Skeletal muscle cell (primary cell): ENCODE measurements around the gene JMJD1C.

Source experiments
- DNase-seq: peaks from one replicate; pipeline ENCODE4 v3.0.0-alpha.2; 2010; ENCODE audit warnings: low read depth
- H3K4me3 ChIP-seq: 2 replicates; pipeline ENCODE4 v1.5.1; 2011; ENCODE audit warnings: low read depth, mild to moderate bottlenecking, control low read depth, low read length, moderate library complexity

The JMJD1C gene

GRCh38 chr10:63210611-63211196, 255.1 kb downstream of the JMJD1C start:
- no peak for DNase-seq
- H3K4me3 ChIP-seq = no peak overlapping the region

GRCh38 chr10:63209705-63210104, 256.1 kb downstream of the JMJD1C start:
- DNase-seq = no peak
- no peak overlapping the region for H3K4me3 ChIP-seq

- DNase-seq = no peak
- H3K4me3 ChIP-seq = no peak overlapping the region
Observed at GRCh38 chr10:63208986-63209385, 256.8 kb downstream of the JMJD1C start.

GRCh38 chr10:63206997-63207811, 258.6 kb downstream of the JMJD1C start:
- DNase-seq = peak; percentile 70
- no peak overlapping the region for H3K4me3 ChIP-seq

- no peak for DNase-seq
- H3K4me3 ChIP-seq = no peak overlapping the region
Observed at GRCh38 chr10:63206576-63206975, 259.2 kb downstream of the JMJD1C start.

GRCh38 chr10:63205421-63205820, 260.4 kb downstream of the JMJD1C start:
- DNase-seq = no peak
- no peak overlapping the region for H3K4me3 ChIP-seq

- DNase-seq = no peak
- no peak overlapping the region for H3K4me3 ChIP-seq
Observed at GRCh38 chr10:63204667-63205391, 260.9 kb downstream of the JMJD1C start.

- no peak overlapping the region for H3K4me3 ChIP-seq
- DNase-seq = no peak
Observed at GRCh38 chr10:63201118-63201517, 264.7 kb downstream of the JMJD1C start.

- DNase-seq = no peak
- no peak overlapping the region for H3K4me3 ChIP-seq
Observed at GRCh38 chr10:63200431-63200830, 265.3 kb downstream of the JMJD1C start.

- no peak overlapping the region for H3K4me3 ChIP-seq
- no peak for DNase-seq
Observed at GRCh38 chr10:63199716-63200115, 266.1 kb downstream of the JMJD1C start.

GRCh38 chr10:63197344-63198092, 268.3 kb downstream of the JMJD1C start:
- DNase-seq = peak; percentile 76

GRCh38 chr10:63192826-63193225, 273.0 kb downstream of the JMJD1C start:
- no peak for DNase-seq
- H3K4me3 ChIP-seq = no peak overlapping the region

More at GRCh38 chr10:63197344-63198092, 268.3 kb downstream of the JMJD1C start:
- H3K4me3 ChIP-seq = no peak overlapping the region

- DNase-seq = no peak
- no peak overlapping the region for H3K4me3 ChIP-seq
Observed at GRCh38 chr10:63175534-63175933, 290.2 kb downstream of the JMJD1C start.

GRCh38 chr10:63173468-63174232, 292.1 kb downstream of the JMJD1C start:
- no peak overlapping the region for H3K4me3 ChIP-seq
- no peak for DNase-seq

GRCh38 chr10:63171926-63172325, 293.9 kb downstream of the JMJD1C start:
- H3K4me3 ChIP-seq = no peak overlapping the region
- no peak for DNase-seq

GRCh38 chr10:63171255-63171855, 294.4 kb downstream of the JMJD1C start:
- no peak for DNase-seq
- no peak overlapping the region for H3K4me3 ChIP-seq

- DNase-seq = no peak
Observed at GRCh38 chr10:63169624-63170023, 296.2 kb downstream of the JMJD1C start.

GRCh38 chr10:63168821-63169462, 296.8 kb downstream of the JMJD1C start:
- no peak for DNase-seq
- H3K4me3 ChIP-seq = no peak overlapping the region

More at GRCh38 chr10:63169624-63170023, 296.2 kb downstream of the JMJD1C start:
- H3K4me3 ChIP-seq = no peak overlapping the region
